Middle frontal gyrus (tissue), 1 donor: Measurements from ENCODE around the gene SLC29A3.

Source experiments
- DNase-seq: peaks from one replicate; pipeline ENCODE4 v3.0.0-alpha.2; 2015; ENCODE audit warnings: low spot score; ENCODE audit errors: extremely low spot score

The SLC29A3 gene

DNA sequence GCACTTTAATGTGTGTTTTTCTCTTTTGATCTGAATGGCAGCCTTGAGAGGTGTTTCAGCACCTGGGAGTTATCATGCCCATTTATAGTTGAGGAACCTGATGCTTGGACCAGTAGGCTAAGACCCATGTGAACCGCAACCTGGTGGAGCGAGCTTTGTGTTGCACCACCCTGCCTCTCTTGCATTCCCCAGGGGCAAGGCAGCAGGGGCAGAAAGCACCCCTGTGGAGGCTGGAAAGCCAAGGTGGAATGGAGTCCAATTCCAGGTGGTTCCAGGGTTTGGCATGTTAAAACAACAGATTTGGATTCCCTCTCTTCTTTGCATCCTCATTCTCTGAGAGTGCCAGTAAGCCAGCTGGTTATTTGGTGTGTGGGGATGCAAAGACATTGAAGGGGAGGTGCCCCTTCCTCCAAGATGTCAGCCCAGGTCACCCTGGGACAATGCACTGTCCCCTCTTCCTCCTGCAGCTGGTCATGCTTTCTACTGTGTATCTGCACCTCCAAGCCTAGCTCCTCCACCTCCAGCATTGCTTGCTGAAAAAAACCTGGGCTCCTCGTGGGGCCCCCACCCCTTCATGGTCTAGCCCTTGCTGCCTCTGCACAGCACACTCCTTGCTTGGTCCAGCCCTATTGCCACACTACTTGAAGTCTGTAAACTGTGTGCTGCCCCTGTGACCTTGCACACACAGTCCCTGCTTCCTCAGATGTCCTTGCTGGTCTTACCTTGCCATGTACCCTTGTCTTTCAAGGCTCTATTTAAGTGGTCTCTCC is 72.0 kb downstream of the SLC29A3 start:
- no peak for DNase-seq

DNA sequence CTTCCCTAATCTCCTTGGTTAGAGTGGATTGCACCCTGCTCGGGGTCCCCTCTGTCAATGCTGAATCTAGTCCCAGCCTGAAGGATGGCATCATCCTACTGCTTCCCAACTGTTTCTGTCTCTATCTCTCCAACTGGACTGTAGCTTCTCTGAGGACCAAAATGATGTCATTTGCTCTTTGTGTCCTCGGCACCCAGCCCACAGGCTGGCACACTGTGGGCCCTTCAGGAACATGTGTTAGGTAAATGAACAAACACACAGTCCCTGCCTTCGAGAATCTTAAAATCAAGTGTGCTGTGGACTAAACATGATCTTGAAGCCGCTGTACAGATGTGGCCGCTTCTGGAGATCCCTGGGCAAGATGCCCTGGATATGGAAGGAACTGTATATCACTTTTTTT is 72.6 kb downstream of the SLC29A3 start:
- DNase-seq: no peak

DNA sequence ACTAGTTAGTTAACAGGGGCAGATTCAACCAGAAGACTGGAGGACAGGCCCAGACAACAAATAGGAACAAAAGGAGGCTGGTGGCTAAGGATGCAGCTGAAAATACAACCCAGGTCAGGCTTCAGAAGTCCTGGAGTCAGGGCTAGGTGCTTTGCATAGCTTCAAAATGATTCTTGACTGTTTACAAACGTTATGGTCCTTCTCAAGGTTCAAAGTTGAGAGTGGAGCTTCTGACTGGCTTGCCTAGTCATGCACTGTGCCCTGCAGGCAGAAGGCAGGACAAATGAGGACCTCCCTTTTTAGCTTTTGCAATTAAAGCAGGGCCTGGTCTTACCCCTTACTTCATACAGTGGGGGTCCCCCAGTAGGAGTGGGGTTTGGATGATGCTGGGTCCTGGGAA is 73.2 kb downstream of the SLC29A3 start:
- no peak for DNase-seq

DNA sequence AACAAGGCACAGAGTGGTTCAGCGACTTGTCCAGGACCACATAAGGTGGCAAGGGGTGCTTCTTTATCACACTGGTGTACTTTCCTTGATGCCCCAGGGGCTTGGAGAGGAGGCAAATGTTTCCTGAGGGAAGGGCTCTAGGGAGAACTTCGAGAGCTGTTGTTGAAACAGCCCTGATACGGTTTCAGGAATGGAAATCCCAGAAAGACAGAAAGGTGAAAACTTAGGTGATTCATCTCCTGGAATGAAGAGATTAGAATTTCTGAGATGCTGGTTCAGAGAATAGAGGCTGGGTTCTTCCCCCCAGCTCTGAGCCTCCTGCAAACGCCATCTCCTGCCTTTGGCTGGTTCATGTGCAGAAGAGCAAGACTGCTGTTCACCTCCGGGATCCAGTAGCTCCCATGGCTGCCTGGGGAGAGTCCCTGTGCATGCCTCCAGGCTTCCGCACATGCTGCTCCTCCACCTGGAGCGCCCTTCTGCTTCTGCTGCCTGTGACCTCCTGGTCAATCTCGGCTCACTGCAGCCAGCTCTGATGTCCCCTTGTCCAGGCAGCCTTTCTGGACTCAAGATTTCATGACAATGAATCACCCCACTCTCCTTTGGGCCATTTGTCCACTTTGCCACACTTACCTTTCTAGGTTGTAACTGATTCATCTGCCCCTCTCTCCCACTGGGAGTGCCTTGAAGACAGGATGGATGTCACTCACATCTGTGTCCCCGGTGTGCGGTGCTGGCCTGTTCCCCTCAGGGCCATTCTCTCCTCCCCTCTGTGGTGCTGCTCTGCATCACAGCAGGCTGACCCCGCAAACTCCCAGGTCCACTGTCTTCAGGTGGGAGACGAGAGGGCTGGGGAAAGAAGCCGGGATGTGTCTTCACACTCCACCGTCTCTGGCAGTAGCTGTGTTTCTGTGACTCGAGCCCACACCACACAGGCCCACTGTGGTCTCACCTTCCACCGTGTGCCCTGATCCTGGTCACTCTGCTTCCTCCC is 74.0 kb downstream of the SLC29A3 start:
- DNase-seq: no peak

DNA sequence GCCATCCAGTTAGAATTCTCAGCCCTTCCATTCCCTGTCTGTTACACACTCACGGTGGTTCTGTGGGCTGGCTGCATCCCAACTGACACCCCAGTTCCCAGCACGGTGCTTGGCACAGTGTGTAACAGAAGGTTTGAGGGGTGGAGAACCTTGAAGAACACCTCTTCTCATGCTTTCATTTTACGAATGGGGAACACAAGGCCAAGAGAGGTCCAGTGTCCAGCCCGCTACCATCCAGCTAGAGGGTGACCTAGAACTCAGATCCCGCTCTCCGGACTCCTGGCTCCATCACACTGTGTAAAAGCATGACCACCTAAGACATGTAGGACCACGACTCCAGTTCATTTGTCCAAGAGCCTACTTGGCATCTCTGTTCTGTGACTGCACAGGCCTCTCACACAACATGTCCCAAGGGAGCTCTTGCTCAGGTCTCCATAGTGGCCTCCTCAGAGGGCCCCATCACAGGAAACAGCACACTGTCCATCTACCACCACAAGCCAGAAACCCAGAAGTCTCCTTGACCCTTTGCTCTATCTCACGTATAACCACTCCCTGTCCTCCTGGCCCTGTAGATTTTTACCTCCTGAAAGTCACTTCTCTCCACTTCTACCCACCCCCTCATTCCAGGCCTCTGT is 74.9 kb downstream of the SLC29A3 start:
- no peak for DNase-seq

DNA sequence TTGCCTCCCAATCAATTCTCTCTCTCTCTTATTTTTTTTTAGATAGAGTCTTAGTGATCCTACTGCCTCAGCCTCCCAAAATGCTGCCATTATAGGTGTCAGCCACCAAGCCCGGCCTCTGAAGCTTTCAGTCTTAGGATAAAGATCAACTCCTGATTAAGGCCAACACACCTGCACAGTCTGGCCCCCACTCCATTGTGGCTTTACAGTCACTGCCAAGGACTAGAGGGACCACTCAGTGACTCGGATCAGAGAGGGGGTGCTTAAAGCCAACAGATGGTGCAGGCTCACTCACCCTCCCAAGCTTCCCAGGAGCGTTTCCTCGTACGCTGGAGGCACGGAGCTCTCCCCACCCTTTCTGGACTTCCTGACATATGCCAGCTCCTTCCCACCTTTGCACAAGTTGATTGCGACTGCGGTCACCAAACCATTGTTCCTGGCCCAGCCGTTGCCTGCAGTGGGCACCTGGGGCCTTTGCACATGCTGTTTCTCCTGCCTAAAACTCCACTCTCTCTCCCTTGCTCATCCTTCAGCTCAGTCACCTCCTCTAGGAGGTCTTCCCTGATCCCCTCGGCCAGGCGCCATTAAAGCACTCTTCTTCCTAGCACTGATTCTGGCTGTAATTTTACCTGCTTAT is 76.0 kb downstream of the SLC29A3 start:
- DNase-seq: no peak

DNA sequence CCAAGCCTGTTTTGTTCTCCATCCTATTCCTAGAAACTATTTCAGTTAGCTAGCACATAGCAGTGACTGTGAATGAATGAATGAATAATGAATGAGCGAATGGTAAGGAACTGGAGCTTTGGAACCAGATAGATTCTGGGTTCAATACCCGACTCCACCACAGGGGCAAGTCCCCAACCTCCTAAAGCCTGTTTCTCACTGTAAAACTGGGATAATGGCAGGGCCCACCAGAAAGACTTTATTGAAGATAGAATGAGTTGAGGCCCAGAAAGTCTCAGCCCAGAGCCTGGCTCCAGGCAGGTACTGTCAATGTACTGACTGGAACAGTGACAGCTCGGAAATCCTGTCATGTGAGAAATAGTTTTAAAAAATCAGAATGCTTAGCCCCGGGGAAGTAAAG is 76.6 kb downstream of the SLC29A3 start:
- DNase-seq: no peak

DNA sequence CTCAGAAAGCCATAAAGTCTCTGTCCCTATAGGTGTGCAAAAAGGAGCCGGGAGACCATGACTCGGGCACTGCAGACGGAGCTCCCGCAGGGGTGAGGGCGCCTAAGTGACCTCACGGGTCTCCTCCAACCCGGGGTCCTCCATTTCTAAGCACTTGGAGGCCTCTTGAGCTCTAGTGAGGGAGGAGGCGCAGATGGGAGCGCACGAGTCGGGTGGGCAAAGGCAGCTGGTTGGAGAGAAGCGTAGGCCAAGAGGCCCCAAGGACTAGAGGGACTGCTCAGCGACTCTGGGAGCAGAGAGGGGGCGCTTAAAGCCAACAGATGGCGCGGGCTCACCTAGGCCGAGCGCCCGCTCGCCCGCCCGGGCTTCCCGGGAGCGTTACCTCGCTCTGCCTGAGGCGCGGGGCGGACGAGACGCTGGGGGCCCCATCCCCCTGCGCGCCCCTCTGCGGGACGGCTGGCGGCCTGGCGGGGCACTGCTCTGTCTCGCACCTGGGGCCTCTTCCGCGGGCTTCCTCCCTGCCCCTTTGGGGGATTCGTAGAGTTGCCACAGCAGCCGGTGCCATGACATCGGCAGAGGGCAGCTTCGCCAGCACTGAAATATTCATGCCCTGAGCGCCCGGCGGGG is 77.1 kb downstream of the SLC29A3 start:
- no peak for DNase-seq

DNA sequence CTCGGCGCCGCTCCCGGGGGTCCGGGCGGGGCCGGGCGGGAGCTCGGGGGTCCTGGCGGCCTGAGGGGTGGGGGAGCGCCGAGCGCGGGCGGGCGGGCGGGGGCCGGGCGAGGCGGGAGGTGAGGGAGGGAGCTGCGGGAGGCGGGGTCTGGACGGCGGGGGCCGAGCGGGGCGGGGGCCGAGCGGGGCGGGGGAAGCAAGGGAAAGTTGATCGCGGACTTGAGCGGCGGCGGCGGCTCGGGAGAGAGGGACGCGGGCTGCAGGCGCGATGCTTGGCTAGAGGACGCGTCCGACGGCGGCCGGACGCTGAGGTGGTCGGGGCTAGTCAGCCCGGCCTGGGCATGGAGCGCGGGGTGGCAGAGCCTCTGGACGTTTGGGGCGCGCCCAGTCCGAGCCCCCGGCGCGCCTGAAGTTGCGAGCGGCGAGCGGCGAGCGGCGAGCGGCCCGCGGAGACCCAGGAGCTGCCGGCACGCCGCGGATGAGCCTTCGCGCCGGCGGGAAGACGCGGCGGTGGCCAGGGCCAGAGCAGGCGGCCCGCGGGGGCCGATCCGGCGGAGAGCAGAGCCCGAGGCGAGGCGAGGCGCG is 77.7 kb downstream of the SLC29A3 start, which contains the start of gene CDH23:
Gene CDH23 (plus strand): TSS at position 210 of the 585 bp plus-strand sequence. CDS start 42,912 bp downstream, outside the sequence.
- no peak for DNase-seq

DNA sequence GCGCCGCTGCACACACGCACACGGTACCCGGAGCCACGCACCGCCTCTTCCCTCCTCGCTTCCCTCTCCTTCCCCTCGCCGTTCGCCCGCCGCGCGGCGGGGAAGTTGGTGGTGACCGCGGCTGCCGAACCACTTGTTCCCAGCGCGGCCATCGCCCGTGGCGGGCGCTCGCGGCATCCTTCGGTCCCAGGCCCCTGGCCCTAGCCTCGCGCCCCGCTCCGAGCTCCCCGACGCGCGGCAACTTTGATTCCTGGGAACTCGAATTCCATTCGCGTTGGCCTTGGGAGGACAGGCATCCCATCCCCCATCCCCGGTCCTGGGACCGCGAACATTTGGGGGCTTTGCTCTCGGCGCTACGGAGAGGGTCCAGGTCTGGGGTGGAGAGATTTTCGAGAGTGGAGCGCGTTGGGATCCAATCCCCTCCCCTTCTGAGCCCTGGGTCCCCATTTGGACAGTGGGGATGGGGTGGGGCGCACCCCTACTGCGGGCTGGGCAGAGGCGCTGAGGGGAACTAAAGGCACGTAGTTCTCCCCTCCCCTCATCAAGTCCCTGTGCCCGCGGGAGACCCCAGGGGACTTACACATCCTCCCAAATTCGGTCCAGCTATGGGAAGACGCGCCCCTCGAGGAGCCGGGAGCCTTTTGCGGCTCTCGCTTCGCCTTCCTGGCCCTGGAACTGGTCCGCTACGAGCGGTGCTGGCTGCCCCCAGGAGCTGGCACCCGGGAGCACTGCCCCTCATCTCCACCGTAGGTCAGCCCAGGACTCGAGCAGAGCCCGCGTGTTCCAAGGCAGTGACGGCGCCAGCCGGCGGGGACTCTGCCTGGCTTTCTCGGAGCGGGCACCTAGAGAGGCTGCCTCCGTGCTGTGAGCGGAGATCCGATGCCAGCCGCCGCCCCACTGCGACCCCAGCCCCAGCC is 78.5 kb downstream of the SLC29A3 start:
- DNase-seq: no peak

DNA sequence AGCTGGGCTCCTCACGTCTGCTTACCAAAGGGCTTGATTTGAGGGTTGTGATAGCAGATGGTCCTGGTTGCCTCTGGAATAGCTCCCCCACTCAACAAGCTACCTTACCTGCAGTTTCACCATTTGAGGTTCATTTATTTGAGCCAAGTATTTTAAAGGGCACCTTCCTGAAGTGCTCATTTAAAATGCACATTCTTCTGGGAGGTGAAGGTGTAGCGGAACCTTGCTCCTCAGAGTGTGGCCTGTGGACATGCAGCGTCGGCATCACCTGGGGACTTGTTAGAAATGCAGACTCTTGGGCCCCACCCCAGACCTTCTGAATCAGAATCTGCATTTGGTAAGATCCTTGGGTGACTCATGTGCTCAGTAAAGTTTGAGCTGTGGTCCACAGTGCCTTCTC is 79.9 kb downstream of the SLC29A3 start:
- DNase-seq: no peak

DNA sequence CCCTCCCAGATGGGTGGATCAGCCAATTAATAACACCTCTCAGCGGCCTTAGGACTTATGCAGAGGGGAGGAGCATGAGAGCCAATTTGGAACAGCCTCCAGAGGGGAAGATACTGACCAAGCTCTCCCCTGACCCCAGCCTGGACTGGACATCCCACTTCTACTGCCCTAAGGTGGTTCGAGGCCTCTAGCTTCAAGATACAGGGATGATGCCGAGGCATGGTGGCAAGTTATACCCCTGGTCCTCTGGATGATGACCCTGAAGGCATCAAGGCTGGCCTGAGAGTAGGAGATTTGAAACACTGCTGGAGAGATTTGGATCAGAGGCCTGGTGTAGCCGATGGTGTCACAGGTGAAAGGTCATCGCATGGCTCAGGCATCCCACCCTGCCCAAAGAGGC is 80.9 kb downstream of the SLC29A3 start:
- no peak for DNase-seq

DNA sequence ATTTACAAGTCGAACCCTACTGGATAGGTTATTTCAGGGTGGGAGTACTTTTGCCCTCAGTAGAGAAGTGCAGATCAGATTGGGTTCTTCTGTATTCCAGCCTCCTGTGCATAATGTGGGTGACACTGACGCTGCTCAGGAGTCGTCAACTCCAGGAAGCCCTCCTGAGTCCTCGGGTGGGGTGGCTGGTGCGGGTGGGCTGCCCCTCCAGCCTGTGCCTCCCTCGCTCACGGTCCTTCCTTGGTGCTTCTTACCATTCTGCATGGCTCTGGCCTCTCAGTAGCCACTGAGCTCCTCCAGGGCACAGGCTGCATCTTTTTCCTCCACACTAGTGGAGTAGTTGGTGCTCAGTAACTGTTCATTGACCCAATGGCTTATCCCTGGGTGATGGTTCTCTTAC is 82.0 kb downstream of the SLC29A3 start:
- DNase-seq: no peak

DNA sequence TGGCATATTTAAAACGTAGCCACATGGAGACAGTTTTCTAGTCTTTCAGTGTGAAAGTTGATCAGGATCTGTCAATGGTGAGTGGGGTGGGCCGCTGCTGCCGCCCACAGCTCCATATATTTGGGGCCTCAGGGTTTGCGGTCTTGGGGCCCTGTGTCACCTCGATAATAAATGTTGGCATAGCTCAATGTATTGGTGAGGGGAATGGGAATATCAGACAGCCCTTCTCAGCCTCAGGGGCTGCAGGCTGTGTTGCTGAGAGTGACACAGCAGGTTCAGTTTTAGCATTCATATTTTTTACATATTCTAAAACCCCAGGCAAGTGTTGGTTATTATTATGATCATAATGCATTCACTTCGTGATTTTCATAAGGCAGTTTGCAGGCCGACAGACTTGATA is 82.9 kb downstream of the SLC29A3 start:
- no peak for DNase-seq

DNA sequence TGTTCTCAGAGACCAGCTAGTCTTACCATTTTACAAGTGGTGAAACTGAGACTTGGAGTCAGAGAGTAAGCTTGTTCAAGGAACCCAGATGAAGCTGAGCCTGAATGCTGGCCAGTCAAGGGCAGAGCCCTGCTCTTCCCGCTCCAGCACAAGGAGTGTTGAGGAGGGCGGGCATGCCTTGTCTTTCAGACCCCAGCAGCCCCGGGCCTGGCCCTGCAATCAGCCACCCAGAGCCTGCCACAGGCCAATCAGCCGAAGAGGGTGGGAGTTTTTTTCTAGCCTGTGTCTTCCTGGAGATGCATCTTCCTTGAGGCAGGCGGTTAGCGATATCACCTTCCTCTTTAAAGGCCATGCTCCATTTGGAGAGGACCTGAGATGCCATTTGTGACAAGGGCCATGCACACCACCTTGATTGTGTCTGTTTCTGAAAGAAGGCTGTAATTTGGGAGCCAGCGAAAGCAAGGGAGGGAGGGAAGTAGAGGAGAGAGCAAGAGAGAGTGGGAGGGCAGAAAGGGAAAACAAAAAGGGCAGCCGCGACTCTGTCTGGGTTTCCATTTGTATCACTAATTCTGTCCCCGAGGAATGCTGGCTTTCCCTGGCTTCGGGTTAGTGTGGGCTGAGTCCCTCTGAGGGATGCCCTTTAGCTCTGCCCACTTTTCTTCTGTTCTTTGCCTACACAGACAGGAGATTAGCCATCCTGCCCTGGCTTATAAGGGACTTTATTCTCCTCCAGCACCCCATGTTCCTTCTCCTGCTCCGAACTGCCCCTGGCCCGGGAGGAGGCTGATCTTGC is 85.6 kb downstream of the SLC29A3 start:
- no peak for DNase-seq

DNA sequence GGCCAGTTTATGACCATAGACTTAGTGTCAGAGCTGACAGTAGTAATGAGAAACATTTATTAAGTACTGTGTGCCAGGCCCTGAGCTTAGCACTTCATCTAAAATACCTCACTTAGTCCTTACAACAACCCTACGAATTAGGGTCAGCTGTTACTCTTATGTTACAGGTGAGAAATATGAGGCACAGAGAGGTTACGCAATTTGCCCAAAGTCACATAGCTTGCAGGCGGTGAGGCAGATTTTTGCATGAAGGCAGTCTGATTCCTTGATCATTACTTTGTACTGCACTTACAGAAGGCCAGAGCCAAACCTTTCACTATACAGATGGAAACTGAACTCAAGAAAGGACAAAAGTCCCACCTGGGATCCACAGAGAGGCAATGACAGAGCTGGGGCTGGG is 87.8 kb downstream of the SLC29A3 start:
- DNase-seq: no peak

DNA sequence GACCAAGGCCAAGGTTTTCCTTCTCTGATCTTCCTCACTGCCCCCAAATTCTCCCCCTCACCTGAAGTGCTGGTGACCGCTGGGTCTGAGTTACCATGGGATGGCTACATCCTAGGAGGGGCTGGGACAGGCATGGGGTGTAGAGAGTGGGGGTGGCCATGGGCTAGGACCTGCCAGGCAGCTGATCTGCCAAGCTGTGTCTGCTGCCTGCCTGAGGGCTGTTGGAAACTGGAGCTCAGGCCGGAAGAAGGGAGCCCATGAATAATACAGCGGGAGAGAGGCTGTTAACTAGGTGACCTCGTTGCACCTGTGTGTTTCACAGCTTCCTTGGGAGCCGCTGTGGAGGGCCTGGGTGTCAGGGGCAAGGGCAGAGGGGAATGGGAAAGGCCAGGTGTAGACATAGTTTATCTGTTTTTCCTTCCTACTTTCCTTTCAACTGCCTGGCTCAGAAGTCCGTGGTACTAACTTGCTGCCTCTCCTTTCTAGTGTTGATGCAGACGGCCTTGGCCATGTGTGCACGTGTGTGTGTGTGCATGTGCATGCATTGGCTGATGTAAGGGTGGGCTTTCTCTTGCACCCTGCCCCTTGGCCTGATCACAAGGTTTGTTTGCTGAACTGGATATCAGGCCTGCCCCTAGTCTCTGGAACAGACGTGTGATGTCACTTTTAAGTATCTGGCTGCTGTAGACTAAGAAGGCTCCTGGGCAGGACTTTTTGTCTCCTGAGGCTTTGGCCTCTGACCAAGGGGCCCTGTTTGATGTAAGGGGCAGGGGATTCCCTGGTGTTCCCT is 89.6 kb downstream of the SLC29A3 start:
- no peak for DNase-seq
